CD4-positive, alpha-beta T cell treated with Interleukin-10 for 1 hour (primary cell): Measurements from ENCODE around the gene RBM42.
A peak's percentile ranks its signal among the peaks of the same experiment; 100 is the strongest.

Experiments used
- DNase-seq: peaks from one replicate; pipeline ENCODE4 v3.0.0-alpha.2; 2020

The RBM42 gene

DNA sequence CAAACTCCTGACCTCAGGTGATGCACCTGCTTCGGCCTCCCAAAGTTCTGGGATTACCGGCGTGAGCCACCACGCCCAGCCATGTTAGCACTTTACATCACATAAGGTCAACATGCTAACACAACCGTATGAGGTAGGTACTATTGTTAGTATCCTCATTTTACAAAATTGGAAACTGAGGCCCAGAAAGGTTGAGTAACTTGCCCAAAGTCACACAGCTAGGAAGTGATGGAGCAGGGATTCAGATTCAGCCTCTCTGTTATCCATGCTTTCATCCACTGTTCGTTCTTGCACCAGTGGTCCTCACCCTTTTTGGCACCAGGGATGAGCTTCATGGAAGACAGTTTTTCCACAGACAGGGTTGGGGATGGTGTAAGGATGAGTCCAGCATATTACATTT, 27.9 kb downstream of the RBM42 start:
- DNase-seq: no peak

DNA sequence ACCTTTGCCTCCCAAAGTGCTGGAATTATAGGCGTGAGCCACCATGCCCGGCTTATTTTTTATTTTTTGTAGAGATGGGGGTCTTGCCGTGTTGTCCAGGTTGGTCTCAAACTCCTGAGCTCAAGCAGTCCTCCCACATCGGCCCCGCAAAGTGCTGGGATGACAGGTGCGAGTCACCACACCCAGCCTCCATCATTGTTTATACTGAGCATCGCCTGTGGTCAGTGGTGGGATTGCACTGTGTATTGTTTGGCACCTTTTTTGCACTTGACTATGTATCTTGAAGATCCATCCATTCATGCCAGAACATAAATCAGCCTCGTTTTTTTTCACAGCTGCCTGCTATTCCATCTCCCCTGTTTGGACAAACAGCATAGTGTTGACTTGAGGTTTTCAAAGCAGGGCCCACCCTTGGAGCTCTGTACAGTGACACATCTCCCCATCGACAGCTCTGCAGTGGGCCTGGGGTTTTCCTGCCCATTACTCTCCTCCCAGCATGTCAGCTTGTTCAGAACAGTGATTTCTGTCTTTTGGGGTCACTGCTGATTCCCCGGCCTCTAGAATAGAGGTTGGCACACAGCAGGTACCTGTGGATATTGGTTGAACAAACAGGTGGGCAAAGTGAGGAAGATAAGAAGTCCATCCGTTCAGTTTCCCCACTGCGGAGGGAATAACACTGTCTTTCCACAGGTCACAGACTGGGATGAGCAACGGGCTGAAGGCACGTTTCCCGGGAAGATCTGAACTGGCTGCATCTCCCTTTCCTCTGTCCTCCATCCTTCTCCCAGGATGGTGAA, 29.3 kb downstream of the RBM42 start:
- no peak for DNase-seq

DNA sequence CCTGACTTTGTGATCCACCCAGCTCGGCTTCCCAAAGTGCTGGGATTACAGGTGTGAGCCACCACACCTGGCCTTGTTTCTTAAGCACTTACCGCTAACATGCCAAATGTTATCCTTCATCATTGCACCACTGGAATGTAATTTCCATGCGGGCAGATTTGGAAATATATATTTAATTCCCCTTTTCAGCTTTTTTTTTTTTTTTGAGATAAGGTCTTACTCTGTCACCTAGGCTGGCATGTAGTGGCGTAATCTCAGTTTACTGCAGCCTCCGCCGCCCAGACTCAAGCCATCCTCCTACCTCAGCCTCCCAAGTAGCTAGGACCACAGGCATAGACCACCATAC, 33.1 kb downstream of the RBM42 start:
- DNase-seq: no peak

DNA sequence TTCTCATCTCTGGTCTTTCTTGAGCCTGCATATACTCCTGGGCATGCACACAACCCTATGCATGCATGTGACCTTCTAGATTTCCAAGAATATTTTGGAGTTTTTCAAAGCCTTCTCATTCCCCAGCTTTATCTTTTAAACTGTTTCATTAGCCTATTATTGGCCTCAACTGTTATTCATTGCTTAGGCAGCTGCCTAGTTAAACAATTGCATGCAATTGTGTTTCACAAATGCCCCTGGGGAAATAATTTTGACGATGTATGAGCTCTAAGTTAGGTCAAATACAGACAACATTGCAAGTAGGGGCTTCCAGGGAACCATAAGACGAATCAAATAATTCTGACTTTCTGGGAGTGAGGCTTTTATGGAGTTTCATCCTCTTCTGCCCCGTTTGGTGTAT, 35.1 kb downstream of the RBM42 start:
- DNase-seq: no peak

DNA sequence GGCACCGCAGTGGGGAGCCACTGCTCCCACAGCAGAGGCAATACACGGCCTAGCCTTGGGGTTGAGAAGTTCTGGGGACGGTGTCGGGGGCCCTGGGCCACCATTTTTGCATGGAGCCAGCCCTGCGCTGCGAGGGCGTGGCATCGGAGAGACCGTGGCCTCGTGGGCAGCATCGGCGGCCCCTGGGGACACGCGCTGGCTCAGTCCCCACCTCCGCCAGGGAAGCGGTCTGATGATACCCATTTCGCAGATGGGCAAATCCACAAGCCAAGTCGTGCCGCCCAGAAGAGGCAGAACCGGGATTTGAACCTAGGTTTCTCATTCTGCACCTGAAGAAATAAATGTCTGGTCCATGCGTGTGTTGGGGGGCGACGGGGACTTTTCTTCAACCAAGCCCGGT, 36.3 kb downstream of the RBM42 start:
- DNase-seq: no peak

DNA sequence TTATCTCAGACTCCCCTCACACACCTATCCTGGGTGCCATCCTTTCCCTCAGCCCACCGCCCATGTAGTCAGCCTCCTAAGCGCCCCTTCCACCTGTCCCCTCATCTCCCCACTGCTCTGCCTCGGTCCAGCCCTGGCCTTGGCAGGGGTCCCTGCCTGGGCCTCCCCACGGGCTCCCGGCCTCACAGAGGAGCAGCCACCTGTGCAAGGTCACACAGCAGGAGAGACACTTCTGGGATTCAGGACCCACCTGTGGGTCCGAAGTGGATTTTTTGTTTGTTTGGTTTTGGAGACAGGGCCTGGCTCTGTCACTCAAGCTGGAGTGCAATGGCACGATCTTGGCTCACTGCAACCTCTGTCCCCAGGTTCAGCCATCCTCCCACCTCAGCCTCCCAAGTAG, 36.8 kb downstream of the RBM42 start:
- no peak for DNase-seq

DNA sequence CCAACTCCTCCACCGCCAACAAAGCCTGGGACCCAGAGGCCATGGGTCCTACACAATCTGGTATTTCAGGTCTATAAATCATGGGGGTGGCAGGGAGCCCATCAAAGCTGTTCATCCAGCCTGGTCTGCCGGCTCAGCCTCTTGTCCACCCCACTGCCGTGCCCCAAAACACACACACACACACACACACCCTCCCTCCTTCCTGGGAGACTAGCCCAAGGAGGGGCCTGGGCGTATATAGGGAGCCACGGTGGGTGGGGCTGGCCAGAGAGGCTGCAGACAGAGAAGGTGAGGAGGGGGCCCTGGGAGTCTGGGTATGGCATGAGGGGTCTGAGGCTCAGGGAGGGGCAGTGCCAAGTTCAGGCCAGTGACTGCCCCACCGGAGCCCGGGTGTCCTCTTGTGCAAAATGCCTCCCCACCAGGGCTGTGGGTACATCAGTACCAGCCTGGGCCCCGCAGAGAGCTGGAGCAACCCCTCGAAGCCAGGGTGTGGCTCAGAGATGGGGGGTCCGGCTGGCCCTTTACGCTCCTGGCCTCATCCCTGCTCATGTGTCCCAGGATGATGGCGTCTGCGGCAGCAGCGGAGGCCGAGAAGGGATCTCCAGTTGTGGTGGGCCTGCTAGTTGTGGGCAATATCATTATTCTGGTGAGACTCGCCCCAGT, 37.5 kb downstream of the RBM42 start, which contains the start of gene UPK1A:
TSS of gene UPK1A (plus strand) at position 267 of the 663 bp plus-strand sequence. CDS start at position 563, 296 bp downstream.
- no peak for DNase-seq

DNA sequence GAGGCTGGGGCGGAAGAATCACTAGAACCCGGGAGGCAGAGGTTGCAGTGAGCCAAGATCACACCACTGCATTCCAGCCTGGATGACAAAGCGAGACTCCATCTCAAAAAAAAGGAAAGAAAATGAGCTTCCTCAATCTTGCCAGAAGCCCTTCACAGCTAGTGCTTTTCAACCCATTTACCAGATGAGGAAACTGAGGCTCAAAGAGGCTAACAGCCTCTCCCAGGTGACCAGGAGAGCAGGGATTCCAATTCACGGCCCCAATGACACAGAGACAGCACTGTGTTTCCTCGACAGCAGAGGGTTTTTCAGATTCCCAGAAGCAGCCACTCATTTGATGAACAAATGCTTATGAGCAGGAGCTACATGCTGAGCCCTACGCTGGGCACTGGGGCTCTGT, 40.7 kb downstream of the RBM42 start:
- DNase-seq: no peak

DNA sequence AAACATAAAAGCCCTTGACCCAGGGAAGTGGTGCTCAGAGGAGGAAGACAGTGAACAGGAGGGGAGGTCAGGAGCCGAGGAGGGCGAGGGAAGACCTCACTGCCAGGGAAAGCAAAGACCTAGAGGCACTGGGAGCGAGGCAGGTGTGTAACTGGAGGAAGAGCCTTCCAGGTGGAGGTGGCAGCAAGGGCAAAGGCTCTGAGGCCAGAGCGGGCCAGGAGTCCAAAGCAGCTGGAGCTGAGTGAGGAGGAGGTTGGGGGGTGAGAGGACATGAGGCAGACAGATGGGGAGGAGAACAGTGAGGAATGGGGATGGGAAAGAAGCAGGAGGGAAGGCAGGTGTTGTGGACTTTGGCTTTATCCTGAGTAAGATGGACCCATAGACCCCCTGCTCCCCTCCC, 41.1 kb downstream of the RBM42 start:
- DNase-seq: no peak

DNA sequence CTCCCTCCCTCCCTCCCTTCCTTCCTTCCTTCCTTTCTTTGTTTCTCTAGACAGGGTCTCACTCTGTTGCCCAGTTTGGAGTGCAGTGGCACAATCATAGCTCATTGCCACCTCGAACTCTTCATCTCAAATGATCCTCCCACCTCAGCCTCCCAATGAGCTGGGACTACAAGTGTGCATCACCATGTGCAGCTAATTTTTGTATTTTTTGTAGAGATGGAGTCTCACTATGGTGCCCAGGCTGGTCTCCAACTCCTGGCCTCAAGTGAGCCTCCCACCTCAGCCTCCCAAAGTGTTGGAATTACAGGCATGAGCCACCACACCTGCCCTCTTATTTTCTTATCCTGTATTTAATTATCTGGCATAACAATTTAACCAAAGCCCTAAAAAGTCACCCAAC, 41.9 kb downstream of the RBM42 start:
- no peak for DNase-seq

DNA sequence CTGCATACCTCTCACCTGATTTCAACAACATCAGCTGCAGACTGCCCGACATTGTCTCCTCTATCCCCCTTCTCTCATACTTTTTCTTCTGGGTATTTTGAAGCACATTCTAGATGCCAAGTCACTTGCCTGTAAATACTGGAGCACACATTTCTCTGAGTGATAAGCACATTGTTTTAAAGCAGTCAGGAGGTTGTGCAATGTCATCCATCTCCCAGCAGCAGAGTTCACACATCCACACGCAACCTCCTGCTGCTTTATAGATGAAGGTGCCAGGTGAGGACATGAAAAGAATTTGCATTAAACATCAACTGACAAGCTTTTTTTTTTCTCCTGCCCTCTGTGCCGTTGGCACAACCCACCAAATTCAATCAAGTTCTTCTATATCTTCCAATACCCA, 43.0 kb downstream of the RBM42 start:
- DNase-seq: no peak

DNA sequence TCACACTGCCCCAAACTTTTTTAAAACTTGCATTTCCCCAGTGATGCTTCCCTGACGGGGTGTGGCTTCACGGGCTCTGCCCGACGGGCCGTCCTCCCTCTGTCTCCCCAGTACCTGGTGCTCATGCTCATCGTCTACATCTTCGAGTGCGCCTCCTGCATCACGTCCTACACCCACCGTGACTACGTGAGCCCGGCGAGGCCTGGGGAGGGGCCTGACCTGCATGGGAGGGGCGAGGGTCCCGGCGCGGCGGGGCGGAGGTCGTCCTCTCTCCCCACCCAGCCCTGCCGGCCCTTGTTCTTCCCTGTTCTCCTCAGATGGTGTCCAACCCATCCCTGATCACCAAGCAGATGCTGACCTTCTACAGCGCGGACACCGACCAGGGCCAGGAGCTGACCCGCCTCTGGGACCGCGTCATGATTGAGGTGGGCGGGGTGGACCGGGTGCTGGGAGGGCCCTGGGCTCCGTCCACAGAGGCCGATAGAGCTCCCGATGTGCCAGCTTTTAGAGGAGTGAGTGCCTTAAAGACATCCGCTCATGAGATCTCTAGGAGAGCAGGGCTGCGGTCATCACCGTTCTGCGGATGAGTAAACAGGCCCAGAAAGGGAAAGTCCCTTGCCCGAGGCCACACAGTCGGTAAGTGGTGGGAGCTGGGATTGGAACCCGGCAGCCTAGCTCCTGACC, 44.4 kb downstream of the RBM42 start:
- peak; percentile 46 for DNase-seq

DNA sequence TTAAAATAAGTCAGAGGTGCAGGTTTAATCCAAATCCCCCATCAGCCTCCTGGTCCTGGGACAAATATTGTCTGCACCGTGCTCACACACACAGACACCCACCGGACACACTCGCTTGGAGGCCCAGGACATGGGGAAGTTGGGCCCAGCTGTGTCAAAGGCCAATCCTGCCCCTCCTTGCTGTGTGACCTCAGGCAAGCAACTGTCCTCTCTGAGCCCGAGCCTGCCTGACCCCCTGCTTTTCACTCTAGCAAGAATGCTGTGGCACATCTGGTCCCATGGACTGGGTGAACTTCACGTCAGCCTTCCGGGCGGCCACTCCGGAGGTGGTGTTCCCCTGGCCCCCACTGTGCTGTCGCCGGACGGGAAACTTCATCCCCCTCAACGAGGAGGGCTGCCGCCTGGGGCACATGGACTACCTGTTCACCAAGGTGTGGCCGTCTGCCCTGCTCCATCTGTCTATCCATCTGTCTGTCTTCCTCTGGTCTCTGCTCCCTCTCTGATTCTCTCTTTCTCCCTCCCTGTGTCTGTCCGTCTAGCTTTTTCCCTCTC, 46.8 kb downstream of the RBM42 start:
- no peak for DNase-seq
